PC-3 (cell line): Measurements from ENCODE around the gene SPHK1. TPM values are rescaled to one million over a fixed set of nuclear protein-coding genes. Genes with fewer than 3 reads are reported as not detected.

Experiments
- ATAC-seq: fragments of 200-7000 bp; cut with Tn5 transposase; 2 replicates; pipeline ENCODE4 v1.9.1; 2020; ENCODE audit warnings: mild to moderate bottlenecking, moderate library complexity
- BruUV-seq: library from RNA; stranded (reverse); fragments of 400-500 nt; replicated peaks from 2 replicates; lab custom pipeline; 2021; lab: Mats Ljungman, UMichigan
- CTCF ChIA-PET: fragments of 300-600 bp; sonication (Branson Sonifier 250); formaldehyde crosslinking; loops from one replicate; lab custom pipeline; 2022; ENCODE audit warnings: antibody characterized with exemption; lab: Charles Lee
- POLR2A ChIA-PET: fragments of 300-600 bp; sonication (Branson Sonifier 250); formaldehyde crosslinking; loops from one replicate; lab custom pipeline; 2022; ENCODE audit warnings: antibody characterized with exemption; ENCODE audit not compliant: unreplicated experiment; lab: Charles Lee
- DNase-seq: peaks from one replicate; pipeline ENCODE4 v3.0.0-alpha.2; 2015
- H2AFZ ChIP-seq: fragments of 300-600 bp; sonication (generic); 2 replicates; pipeline ENCODE4 v1.6.0; 2016; ENCODE audit warnings: antibody characterized with exemption, low read length
- H3F3A ChIP-seq: fragments of 300-600 bp; sonication (generic); one replicate; pipeline ENCODE4 v1.6.0; 2017; ENCODE audit warnings: antibody characterized with exemption, low read length, control low read depth, mild to moderate bottlenecking; ENCODE audit not compliant: unreplicated experiment
- H3K27ac ChIP-seq: fragments of 300-600 bp; sonication (generic); 2 replicates; pipeline ENCODE4 v1.5.1; 2016; ENCODE audit warnings: mild to moderate bottlenecking, low read length
- H3K27me3 ChIP-seq: fragments of 300-600 bp; sonication (generic); 2 replicates; pipeline ENCODE4 v1.6.1; 2016; ENCODE audit warnings: low read length, mixed read lengths
- H3K36me3 ChIP-seq: fragments of 300-600 bp; sonication (generic); 2 replicates; pipeline ENCODE4 v1.6.1; 2016; ENCODE audit warnings: low read depth, mixed run types, low read length, mixed read lengths
- H3K4me1 ChIP-seq: fragments of 300-600 bp; sonication (generic); 2 replicates; pipeline ENCODE4 v1.5.1; 2016; ENCODE audit warnings: low read length; ENCODE audit not compliant: insufficient read depth
- H3K4me2 ChIP-seq: fragments of 300-600 bp; sonication (generic); 2 replicates; pipeline ENCODE4 v1.6.0; 2016; ENCODE audit warnings: low read length
- H3K4me3 ChIP-seq: fragments of 300-600 bp; sonication (generic); 2 replicates; pipeline ENCODE4 v1.5.1; 2016; ENCODE audit warnings: mild to moderate bottlenecking, low read length, mixed read lengths
- H3K79me2 ChIP-seq: fragments of 300-600 bp; sonication (generic); 2 replicates; pipeline ENCODE4 v1.6.1; 2017; ENCODE audit warnings: low read length, mixed read lengths
- H3K9ac ChIP-seq: fragments of 300-600 bp; sonication (generic); 2 replicates; pipeline ENCODE4 v1.6.0; 2016; ENCODE audit warnings: mild to moderate bottlenecking, low read length
- H3K9me2 ChIP-seq: fragments of 300-600 bp; sonication (generic); replicated peaks from 2 replicates; pipeline ENCODE4 v1.6.1; 2016; ENCODE audit warnings: mixed run types, low read length, mixed read lengths
- H3K9me3 ChIP-seq: fragments of 300-600 bp; sonication (generic); 2 replicates; pipeline ENCODE4 v1.6.1; 2016; ENCODE audit warnings: low read length, mixed read lengths
- H4K20me1 ChIP-seq: fragments of 300-600 bp; sonication (generic); 2 replicates; pipeline ENCODE4 v1.6.1; 2016; ENCODE audit warnings: low read length, mixed read lengths
- CTCF ChIP-seq: fragments of 300-600 bp; sonication (generic); conservative IDR thresholded peaks from 2 replicates; pipeline ENCODE4 v1.5.1; 2017; ENCODE audit warnings: antibody characterized with exemption, low read depth, mild to moderate bottlenecking, low read length
- EZH2 ChIP-seq: fragments of 300-600 bp; sonication (generic); IDR thresholded peaks from one replicate; pipeline ENCODE4 v1.6.1; 2017; ENCODE audit warnings: antibody characterized with exemption, mild to moderate bottlenecking, low read length; ENCODE audit not compliant: unreplicated experiment
- EZH2phosphoT487 ChIP-seq: fragments of 300-600 bp; sonication (generic); IDR thresholded peaks from 2 replicates; pipeline ENCODE4 v1.6.1; 2018; ENCODE audit warnings: mild to moderate bottlenecking, antibody characterized with exemption, low read length, borderline replicate concordance
- intact Hi-C: fragments of 100-400 bp; cut with micrococcal nuclease; formaldehyde crosslinking; loops from 2 replicates; pipeline ENCODE4 v1.9.0; 2023
- total RNA-seq: library from RNA; depleted of rRNA; stranded (reverse); fragments of >200 nt; gene quantifications from 2 replicates; pipeline ENCODE4 v1.2.3, GENCODE V29; 2014

SPHK1 gene
- total RNA-seq, 1 experiment from 2014 or later = 54.2 TPM

GRCh38 chr17:76354317-76354729, 30.1 kb upstream of the SPHK1 start:
- Histone ChIP-seq H3K9me2 (no peaks in the 10 kb centered on the region), H3K9me3 (no peaks in the 10 kb centered on the region), H3K4me3 (peak overlapping the region; percentile 92), H3K27ac (peak overlapping the region; percentile 81), H3K4me2 (peak overlapping the region; percentile 90), H3K27me3 (no peaks in the 10 kb centered on the region), H3K36me3 (no peaks in the 10 kb centered on the region), H4K20me1 (no peaks in the 10 kb centered on the region), H3K79me2 (peaks cover 40% of the 10 kb centered on the region), H2AFZ (peak overlapping the region; percentile 94), H3K9ac (peak overlapping the region; percentile 78), H3K4me1 (peaks cover 24% of the 10 kb centered on the region), H3F3A (no peaks in the 10 kb centered on the region)
- TF ChIP-seq CTCF = no peak
- no peak for TF ChIP-seq EZH2phosphoT487
- no peak for TF ChIP-seq EZH2
- ATAC-seq (no peak; the same call in 1 of the 2 replicates), DNase-seq (no peak)
- ChIA-PET POLR2A (interaction anchor here (0.7 to 1.0 kb wide), 2 partner anchors 16 to 59 kb away, joined by 4 to 13 read pairs; no protein-coding TSS in a partner anchor), CTCF (interaction anchor here (1.0 to 2.3 kb wide), 5 partner anchors 11 to 50 kb away, joined by 3 to 19 read pairs (median 3); partner anchors contain the start of gene SPHK1)
- TSS peak; percentile 75 for BruUV-seq
- intact Hi-C loops = loop anchor here (2.0 to 5.0 kb wide), 2 partner anchors 16 to 33 kb away; no protein-coding TSS in a partner anchor

- intact Hi-C loops = loop anchor here (2.0 to 5.0 kb wide), 2 partner anchors 16 to 32 kb away; no protein-coding TSS in a partner anchor
- ATAC-seq (no peak), DNase-seq (peak; percentile 31)
- Histone ChIP-seq H4K20me1 (no peaks in the 10 kb centered on the region), H3F3A (no peaks in the 10 kb centered on the region), H2AFZ (peak overlapping the region; percentile 89), H3K9ac (peak overlapping the region; percentile 78; the same call in 1 of the 2 replicates), H3K27ac (peak overlapping the region; percentile 27), H3K4me3 (peak overlapping the region; percentile 92; the same call in 1 of the 2 replicates), H3K9me3 (no peaks in the 10 kb centered on the region), H3K79me2 (peaks cover 35% of the 10 kb centered on the region), H3K4me1 (peaks cover 24% of the 10 kb centered on the region), H3K27me3 (no peaks in the 10 kb centered on the region), H3K4me2 (peak overlapping the region; percentile 90), H3K9me2 (no peaks in the 10 kb centered on the region), H3K36me3 (no peaks in the 10 kb centered on the region)
- POLR2A ChIA-PET = interaction anchor here (0.5 to 0.6 kb wide), 2 partner anchors 30 to 33 kb away, joined by 5 to 10 read pairs; no protein-coding TSS in a partner anchor
- CTCF ChIA-PET = interaction anchor here (1.0 to 2.0 kb wide), 3 partner anchors 16 to 104 kb away, joined by 3 to 12 read pairs (median 9); no protein-coding TSS in a partner anchor
- BruUV-seq = no TSS peak
- TF ChIP-seq EZH2 = no peak
- TF ChIP-seq EZH2phosphoT487 = no peak
- TF ChIP-seq CTCF = no peak
Measured at GRCh38 chr17:76354747-76355310, 29.6 kb upstream of the SPHK1 start.
